Pancreas (tissue), 10 donors: ENCODE results near the gene FMNL2. TPM values are rescaled to one million over a fixed set of nuclear protein-coding genes. Genes with fewer than 3 reads are reported as not detected.

ENCODE experiments used
- ATAC-seq, 4 donors: fragments of 200-7000 bp; cut with Tn5 transposase; one replicate each; pipeline versions ENCODE4 v1.8.0 to v1.9.1; 2020; ENCODE audit warnings: mild to moderate bottlenecking in 4 of 4, moderate library complexity in 4 of 4
- DNase-seq, 6 donors: peaks; one replicate each; pipeline ENCODE4 v3.0.0-alpha.2; 2020
- FAIRE-seq: peaks from 2 replicates; lab custom pipeline; 2012; peaks lifted over from hg19 to GRCh38; lab: Jason Lieb, UNC
- H3K27ac ChIP-seq, 4 donors: fragments of 200-600 bp; sonication (generic); 1 replicate in 3 of 4; 2 replicates in 1 of 4; pipeline versions ENCODE4 v1.5.0 to v1.8.0; 2020
- H3K27me3 ChIP-seq, 4 donors: fragments of 200-600 bp; one replicate each; pipeline ENCODE4 v1.8.0; 2021
- H3K36me3 ChIP-seq, 3 donors: fragments of 200-600 bp; sonication (generic) in 1 of 3; one replicate each; pipeline versions ENCODE4 v1.5.0 to v1.8.0; 2020 to 2021
- H3K4me1 ChIP-seq, 3 donors: fragments of 200-600 bp; one replicate each; pipeline ENCODE4 v1.8.0; 2021
- H3K4me3 ChIP-seq, 4 donors: fragments of 200-600 bp; sonication (generic) in 2 of 4; one replicate each; pipeline versions ENCODE4 v1.5.0 to v1.8.0; 2020 to 2021
- H3K9me3 ChIP-seq, 4 donors: fragments of 200-600 bp; one replicate each; pipeline ENCODE4 v1.8.0; 2021
- WGBS, 2 donors: extraction: QIAGEN DNeasy Blood & Tissue Kit; methylation state at CpG; one replicate each; pipeline ENCODE4 v1.1.7; 2013; 5-methylcytosine and 5-hydroxymethylcytosine counted together
- intact Hi-C, 3 donors: fragments of 100-400 bp; cut with DNase I; formaldehyde crosslinking; loops; one replicate each; pipeline versions ENCODE4 v1.11.1 to v1.14.2; 2022
- polyA plus RNA-seq, 2 donors: library from polyadenylated mRNA; stranded (reverse); fragments of 200-250 nt; gene quantifications; one replicate each; pipeline ENCODE4 v1.2.3, GENCODE V29; 2013
- total RNA-seq, 6 donors: library from RNA; stranded (reverse); fragmentation: NEBNext Ultra II Directional in 4 of 6; extraction: Animal tissue kit (Norgen Biotek cat#: 25700) in 4 of 6; gene quantifications; one replicate each; pipeline versions ENCODE4 v1.2.1 to v1.2.4, GENCODE V29; 2021 to 2023
- TF ChIP-seq, protein P1 (sequence below), 4 donors: fragments of 200-600 bp; sonication (generic) in 3 of 4; IDR thresholded peaks; one replicate each; pipeline versions ENCODE4 v1.5.0 to v1.8.0; 2021; ENCODE audit warnings: antibody characterized with exemption in 4 of 4
- donor health status: healthy with polysubstance abuse.
- donor health status: DM: no; HTN: no; CAD: no; lungs with moderate emphysema.
- donor health status: DM: no; HTN: no; CAD: no.
- donor health status: control.
- donor health status: control.
- donor health status: Bipolar disorder and iron deficiency.
- donor health status: DM: yes; HTN: yes; CAD: no.
- donor health status: DM: no; HTN: no; CAD: no.
- donor health status: DM: no; HTN: no; CAD: no.
- donor health status: DM: yes; HTN: yes; CAD: no.

Gene FMNL2
- total and polyA plus RNA-seq, 8 donors = 7.5 to 22.3 (median 11.3) TPM

DNA sequence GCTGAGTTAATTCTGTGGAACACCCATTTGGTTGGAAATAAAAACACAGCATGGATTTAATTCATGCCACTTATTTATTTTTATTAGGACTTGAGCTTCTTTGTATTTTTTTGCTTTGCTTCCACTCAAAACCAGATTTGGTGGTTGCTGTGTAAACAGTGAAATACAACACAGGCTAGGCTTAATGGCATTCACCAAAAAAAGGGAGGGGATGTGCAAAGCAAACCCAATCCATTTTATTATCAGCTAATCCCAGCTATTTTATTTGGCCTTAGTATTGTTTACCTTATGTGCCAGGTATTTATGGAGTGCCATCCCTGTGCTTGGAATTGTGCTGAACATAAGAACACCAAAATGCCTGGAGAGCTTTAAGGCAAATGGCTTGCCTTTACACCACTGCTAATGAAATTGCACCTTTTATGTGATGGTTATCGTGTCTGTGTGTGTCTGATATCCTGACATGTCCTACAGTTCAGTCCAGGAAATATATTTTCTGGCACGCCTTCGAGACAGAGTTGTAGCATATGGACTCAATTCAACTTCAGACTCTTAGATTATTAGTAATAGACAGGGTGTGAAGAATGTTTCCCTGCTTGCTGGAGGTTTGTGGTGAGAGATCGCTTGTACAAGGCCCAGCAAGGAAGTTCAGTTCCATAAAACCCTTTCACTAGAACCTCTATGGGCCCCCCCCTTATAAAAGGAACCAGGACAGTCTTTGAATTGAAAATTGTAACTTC, 282.6 kb downstream of the FMNL2 start:
- Histone ChIP-seq H3K4me3 (no peak overlapping the region), H3K4me1 (no peaks in the 10 kb centered on the region), H3K27ac (no peak overlapping the region), H3K27me3 (no peaks in the 10 kb centered on the region), H3K9me3 (no peaks in the 10 kb centered on the region), H3K36me3 (peaks cover 0 to 14% (median 0%) of the 10 kb centered on the region in 3 donors)
- DNase-seq = no peak
- TF ChIP-seq, protein P1, sequence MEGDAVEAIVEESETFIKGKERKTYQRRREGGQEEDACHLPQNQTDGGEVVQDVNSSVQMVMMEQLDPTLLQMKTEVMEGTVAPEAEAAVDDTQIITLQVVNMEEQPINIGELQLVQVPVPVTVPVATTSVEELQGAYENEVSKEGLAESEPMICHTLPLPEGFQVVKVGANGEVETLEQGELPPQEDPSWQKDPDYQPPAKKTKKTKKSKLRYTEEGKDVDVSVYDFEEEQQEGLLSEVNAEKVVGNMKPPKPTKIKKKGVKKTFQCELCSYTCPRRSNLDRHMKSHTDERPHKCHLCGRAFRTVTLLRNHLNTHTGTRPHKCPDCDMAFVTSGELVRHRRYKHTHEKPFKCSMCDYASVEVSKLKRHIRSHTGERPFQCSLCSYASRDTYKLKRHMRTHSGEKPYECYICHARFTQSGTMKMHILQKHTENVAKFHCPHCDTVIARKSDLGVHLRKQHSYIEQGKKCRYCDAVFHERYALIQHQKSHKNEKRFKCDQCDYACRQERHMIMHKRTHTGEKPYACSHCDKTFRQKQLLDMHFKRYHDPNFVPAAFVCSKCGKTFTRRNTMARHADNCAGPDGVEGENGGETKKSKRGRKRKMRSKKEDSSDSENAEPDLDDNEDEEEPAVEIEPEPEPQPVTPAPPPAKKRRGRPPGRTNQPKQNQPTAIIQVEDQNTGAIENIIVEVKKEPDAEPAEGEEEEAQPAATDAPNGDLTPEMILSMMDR (IDR thresholded peaks at IDR 0.05) = no peak
- intact Hi-C loops = no loop called here
- no peak for ATAC-seq
- 93 to 98% methylated on average over 4 of the region's 4 CpGs for WGBS, 2 donors
- FAIRE-seq = no peak

DNA sequence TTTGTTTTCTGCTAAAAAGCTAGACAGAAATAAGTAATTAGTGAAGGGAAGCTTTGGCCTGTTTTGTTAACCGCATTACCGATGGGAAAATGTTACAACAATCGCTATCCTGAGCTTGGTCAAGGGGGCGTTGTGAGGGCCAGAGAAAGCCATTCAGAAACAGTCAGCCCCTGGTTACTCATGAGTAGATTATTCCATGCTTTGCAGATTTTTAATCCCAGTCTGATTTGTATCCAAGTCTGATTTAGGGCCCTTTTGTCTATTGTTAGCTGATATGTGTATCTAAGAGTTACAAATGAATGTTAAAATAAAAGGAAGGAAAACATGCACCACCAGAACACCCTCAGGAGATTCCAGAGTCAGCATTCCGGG, 283.2 kb downstream of the FMNL2 start:
- no peak for ATAC-seq
- no peak for FAIRE-seq
- intact Hi-C loops = no loop called here
- H3K27me3 ChIP-seq = no peaks in the 10 kb centered on the region
- 85 to 89% methylated on average over 5 of the region's 5 CpGs for WGBS, 2 donors
- no peak overlapping the region for H3K27ac ChIP-seq
- DNase-seq = no peak
- H3K4me1 ChIP-seq = no peaks in the 10 kb centered on the region
- no peak overlapping the region for H3K4me3 ChIP-seq
- peaks cover 0 to 14% (median 0%) of the 10 kb centered on the region in 3 donors for H3K36me3 ChIP-seq
- no peaks in the 10 kb centered on the region for H3K9me3 ChIP-seq
- TF ChIP-seq, protein P1 (IDR thresholded peaks at IDR 0.05) = no peak

DNA sequence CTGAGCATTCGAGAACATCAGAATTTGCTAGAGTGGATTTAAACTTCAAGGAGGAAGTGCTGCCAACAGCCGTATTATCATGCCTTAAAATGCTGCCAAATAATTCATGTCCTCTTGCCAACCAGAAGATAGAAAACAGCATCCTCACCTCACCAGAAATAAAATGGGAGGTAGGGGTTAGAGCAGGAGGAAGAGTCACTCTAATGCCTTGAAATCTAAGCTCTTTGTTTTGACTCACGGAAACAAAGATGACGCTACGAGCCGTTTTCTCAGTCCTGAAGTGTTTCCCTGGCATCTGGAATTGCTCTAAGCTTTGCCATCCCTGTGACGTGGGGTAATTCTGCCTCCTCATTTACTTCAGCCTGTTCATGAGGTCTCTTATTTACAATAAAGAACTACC, 285.2 kb downstream of the FMNL2 start:
- Histone ChIP-seq H3K27ac (no peak overlapping the region), H3K27me3 (no peaks in the 10 kb centered on the region), H3K4me3 (no peak overlapping the region), H3K9me3 (no peaks in the 10 kb centered on the region), H3K4me1 (no peaks in the 10 kb centered on the region), H3K36me3 (peaks cover 0 to 14% (median 0%) of the 10 kb centered on the region in 3 donors)
- 85 to 94% methylated on average over 7 of the region's 7 CpGs for WGBS, 2 donors
- intact Hi-C loops = loop anchor here in 1 of 3 donors (5.0 kb wide), 1 partner anchor 428 kb away; no protein-coding TSS in a partner anchor
- no peak for ATAC-seq
- TF ChIP-seq, protein P1 (IDR thresholded peaks at IDR 0.05) = no peak
- DNase-seq = no peak
- FAIRE-seq = no peak

DNA sequence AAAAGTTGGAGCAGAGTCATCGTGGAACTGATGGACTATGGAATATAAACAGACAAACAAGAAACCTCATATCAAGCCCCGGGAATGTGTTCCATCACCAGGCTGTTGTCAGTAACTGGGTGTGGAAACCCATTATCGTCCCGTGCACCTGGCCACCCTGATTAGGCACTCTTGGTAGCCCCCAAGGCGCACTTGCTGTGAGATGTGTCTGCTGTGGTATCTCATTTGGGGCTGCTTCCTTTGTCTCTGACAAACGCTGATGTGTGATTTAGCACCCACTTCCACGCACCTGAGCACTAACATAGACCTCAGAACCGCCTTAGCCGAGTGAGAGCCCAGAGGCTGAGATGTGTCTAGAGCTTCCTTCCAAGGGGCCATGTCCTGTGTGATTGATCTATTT, 286.0 kb downstream of the FMNL2 start:
- H3K4me3 ChIP-seq = no peak overlapping the region
- no peaks in the 10 kb centered on the region for H3K9me3 ChIP-seq
- H3K27ac ChIP-seq = no peak overlapping the region
- DNase-seq (no peak), FAIRE-seq (no peak), ATAC-seq (no peak)
- H3K36me3 ChIP-seq = peaks cover 0 to 14% (median 0%) of the 10 kb centered on the region in 3 donors
- intact Hi-C loops = loop anchor here in 1 of 3 donors (5.0 kb wide), 1 partner anchor 429 kb away; no protein-coding TSS in a partner anchor
- no peaks in the 10 kb centered on the region for H3K4me1 ChIP-seq
- TF ChIP-seq, protein P1 (IDR thresholded peaks at IDR 0.05) = no peak
- no peaks in the 10 kb centered on the region for H3K27me3 ChIP-seq
- WGBS, 2 donors = 89 to 94% methylated on average over 9 of the region's 9 CpGs

DNA sequence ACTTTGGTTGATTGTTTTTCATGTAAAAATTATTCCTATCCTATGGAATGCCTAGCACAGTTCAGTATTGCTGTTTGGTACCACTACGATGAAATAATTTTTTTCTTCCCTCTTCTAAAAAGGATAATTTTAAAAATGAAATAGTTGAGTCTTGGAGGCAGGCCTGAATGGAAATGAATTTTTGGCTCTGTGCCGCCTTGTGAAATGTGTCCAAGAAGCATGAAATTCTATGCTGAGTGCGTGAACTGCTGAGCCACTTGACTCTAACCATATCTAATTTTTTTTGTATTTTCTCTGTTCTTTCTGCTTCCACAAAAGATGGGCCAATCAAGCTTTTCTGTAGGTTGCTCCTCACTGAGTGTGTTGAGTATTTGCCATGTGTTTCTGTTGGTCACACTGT, 287.2 kb downstream of the FMNL2 start:
- Histone ChIP-seq H3K4me3 (no peak overlapping the region), H3K9me3 (no peaks in the 10 kb centered on the region), H3K4me1 (no peaks in the 10 kb centered on the region), H3K27me3 (no peaks in the 10 kb centered on the region), H3K27ac (no peak overlapping the region), H3K36me3 (peaks cover 0 to 9% (median 0%) of the 10 kb centered on the region in 3 donors)
- intact Hi-C loops = loop anchor here in 1 of 3 donors (5.0 kb wide), 1 partner anchor 430 kb away; no protein-coding TSS in a partner anchor
- FAIRE-seq (no peak), DNase-seq (no peak), ATAC-seq (no peak)
- 89 to 91% methylated on average over 3 of the region's 3 CpGs for WGBS, 2 donors
- TF ChIP-seq, protein P1 (IDR thresholded peaks at IDR 0.05) = no peak
